Sigmoid colon (tissue), 7 donors: ENCODE data around the gene CABP4. TPM values are rescaled to one million over a fixed set of nuclear protein-coding genes. Genes with fewer than 3 reads are reported as not detected.

Experiments used
- DNase-seq: peaks from one replicate; pipeline ENCODE4 v3.0.0-alpha.2; 2019
- H3K27ac ChIP-seq, 4 donors: fragments of 200-600 bp; sonication (generic); one replicate each; pipeline ENCODE4 v1.5.1; 2016 to 2019; ENCODE audit warnings: mild to moderate bottlenecking in 1 of 4
- H3K27me3 ChIP-seq, 3 donors: fragments of 200-600 bp; sonication (generic); one replicate each; pipeline ENCODE4 v1.5.1; 2019; ENCODE audit warnings: mild to moderate bottlenecking in 1 of 3
- H3K36me3 ChIP-seq, 4 donors: fragments of 200-600 bp; sonication (generic); one replicate each; pipeline ENCODE4 v1.5.1; 2016 to 2019
- H3K4me1 ChIP-seq, 4 donors: fragments of 200-600 bp; sonication (generic); one replicate each; pipeline ENCODE4 v1.5.1; 2017 to 2019
- H3K4me3 ChIP-seq, 4 donors: fragments of 200-600 bp; sonication (generic); one replicate each; pipeline ENCODE4 v1.5.1; 2017 to 2019; ENCODE audit warnings: mild to moderate bottlenecking in 2 of 4, moderate library complexity in 1 of 4
- H3K9me3 ChIP-seq, 4 donors: fragments of 200-600 bp in 3 of 4; sonication (generic) in 3 of 4; one replicate each; pipeline versions ENCODE4 v1.5.1 to v1.6.1; 2013 to 2019
- EP300 ChIP-seq, 4 donors: sonication (generic); formaldehyde crosslinking; IDR thresholded peaks; one replicate each; pipeline ENCODE4 v1.6.1; 2017; ENCODE audit warnings: antibody characterized with exemption in 4 of 4
- POLR2A ChIP-seq, 2 donors: fragments of 450-650 bp; IDR thresholded peaks; one replicate each; pipeline ENCODE4 v1.6.1; 2016; ENCODE audit warnings: antibody characterized with exemption in 2 of 2, mild to moderate bottlenecking in 2 of 2, moderate library complexity in 2 of 2
- POLR2AphosphoS5 ChIP-seq, 4 donors: sonication (generic); formaldehyde crosslinking; IDR thresholded peaks; one replicate each; pipeline ENCODE4 v1.6.1; 2017; ENCODE audit warnings: antibody characterized with exemption in 4 of 4
- WGBS, 2 donors: extraction: QIAGEN DNeasy Blood & Tissue Kit; methylation state at CpG; one replicate each; pipeline ENCODE4 v1.1.7; 2013; 5-methylcytosine and 5-hydroxymethylcytosine counted together
- intact Hi-C: fragments of 100-400 bp; cut with DNase I; formaldehyde crosslinking; loops from one replicate; pipeline ENCODE4 v1.15.1; 2023
- polyA plus RNA-seq, 3 donors: library from polyadenylated mRNA; stranded (reverse); fragments of 200-250 nt; gene quantifications; one replicate each; pipeline ENCODE4 v1.2.3, GENCODE V29; 2013
- total RNA-seq, 4 donors: library from RNA; depleted of rRNA; stranded (reverse); fragments of >200 nt; gene quantifications; one replicate each; pipeline ENCODE4 v1.1.0, GENCODE V29; 2016
- TF ChIP-seq, protein P1 (sequence below), 4 experiments: fragments of 450-650 bp in 3 of 4; fragments of 200-600 bp in 1 of 4; IDR thresholded peaks; one replicate each; pipeline ENCODE4 v1.5.1; 2016 to 2019; ENCODE audit warnings: antibody characterized with exemption in 4 of 4, mild to moderate bottlenecking in 3 of 4, moderate library complexity in 2 of 4
- donor health status: healthy with polysubstance abuse.
- donor health status: Bipolar disorder and iron deficiency.
- donor health status: healthy.

The CABP4 gene
- total and polyA plus RNA-seq, 7 donors, result 0.41 to 1.5 (median 0.61) TPM; not detected in 1

DNA sequence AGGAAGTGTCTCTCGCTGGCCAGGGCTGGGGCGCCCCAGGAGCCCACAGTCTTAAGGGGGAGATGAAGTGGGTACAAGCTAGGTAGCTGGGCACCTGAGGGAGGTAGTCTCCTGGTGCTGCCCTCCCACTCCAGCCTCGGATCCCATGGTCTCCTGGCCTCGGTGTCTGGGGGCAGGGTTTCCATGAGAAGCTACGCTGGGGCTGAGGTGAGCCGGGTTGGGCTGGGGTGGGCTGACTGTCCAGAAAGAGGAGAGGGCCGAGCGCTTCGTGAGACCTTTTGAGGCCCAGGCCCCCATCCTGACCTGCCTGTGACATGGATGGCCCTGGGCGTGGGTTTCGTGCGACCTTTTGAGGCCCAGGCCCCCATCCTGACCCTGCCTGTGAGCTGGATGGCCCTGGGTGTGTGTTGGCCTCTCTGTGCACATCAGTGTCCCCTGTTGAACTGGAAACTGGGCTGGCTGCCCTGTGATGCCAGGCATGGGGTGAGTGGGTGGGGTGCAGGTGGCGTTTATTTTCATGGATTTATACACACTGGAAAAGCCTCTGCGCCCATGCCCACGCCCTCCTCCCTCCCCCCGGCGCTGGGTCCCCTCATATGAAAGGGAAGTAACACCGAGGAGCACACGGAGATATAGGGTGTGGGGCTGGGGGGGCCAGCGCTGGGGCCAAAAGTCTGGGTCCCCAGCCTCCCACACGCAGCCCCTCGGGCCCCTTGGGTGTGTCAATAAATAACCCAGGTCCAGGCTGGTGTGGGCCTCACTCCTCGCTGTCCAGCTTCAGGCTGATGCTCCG lies 36.3 kb downstream of the CABP4 start:
- H3K36me3 ChIP-seq, result peaks cover 5 to 67% (median 13%) of the 10 kb centered on the region in 4 donors
- peak overlapping the region in 1 of 4 donors; percentile 42 for H3K27ac ChIP-seq

DNA sequence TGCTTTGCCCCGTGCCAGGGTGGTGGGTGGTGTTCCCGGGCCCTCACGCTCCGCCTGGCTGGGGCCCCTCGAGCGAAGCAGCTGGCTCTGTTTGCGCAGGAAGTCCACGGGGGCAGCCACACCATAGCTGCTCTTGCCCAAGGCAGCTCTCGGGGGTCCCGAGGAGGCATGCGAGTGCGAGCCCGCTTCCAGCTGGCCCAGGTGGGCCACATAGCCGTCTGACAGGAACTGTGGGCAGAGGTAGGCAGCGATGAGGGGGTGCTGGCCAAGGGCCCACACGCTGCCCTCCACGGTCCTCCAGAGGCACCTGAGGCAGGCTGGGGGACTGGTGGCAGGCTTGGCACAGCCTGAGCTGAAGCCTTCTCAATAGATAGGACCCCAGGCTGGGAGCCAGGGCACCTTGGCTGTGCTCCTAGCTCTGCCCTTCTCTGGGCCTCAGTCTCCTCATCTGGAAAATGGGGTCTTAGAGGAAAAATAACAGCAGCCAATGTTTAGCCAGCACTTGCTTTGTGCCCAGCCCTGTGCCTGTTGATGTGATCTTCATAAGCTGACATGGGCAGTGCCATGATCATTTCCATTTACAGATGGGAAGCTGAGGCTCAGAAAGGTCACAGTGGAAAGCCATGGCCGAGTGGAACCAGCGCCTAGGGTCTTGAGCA lies 37.0 kb downstream of the CABP4 start:
- Histone ChIP-seq H3K27me3 (no peaks in the 10 kb centered on the region), H3K9me3 (no peaks in the 10 kb centered on the region), H3K36me3 (peaks cover 5 to 62% (median 13%) of the 10 kb centered on the region in 4 donors), H3K4me1 (no peaks in the 10 kb centered on the region), H3K4me3 (no peak overlapping the region), H3K27ac (no peak overlapping the region)
- no peak for DNase-seq
- intact Hi-C loops, result no loop called here
- no peak for TF ChIP-seq EP300 (IDR thresholded peaks at IDR 0.05)
- 89 to 91% methylated on average over 19 of the region's 19 CpGs for WGBS, 2 donors

More for the DNA sequence above, 36.3 kb downstream of the CABP4 start:
- no peak for TF ChIP-seq POLR2AphosphoS5 (IDR thresholded peaks at IDR 0.05)
- TF ChIP-seq, protein P1, sequence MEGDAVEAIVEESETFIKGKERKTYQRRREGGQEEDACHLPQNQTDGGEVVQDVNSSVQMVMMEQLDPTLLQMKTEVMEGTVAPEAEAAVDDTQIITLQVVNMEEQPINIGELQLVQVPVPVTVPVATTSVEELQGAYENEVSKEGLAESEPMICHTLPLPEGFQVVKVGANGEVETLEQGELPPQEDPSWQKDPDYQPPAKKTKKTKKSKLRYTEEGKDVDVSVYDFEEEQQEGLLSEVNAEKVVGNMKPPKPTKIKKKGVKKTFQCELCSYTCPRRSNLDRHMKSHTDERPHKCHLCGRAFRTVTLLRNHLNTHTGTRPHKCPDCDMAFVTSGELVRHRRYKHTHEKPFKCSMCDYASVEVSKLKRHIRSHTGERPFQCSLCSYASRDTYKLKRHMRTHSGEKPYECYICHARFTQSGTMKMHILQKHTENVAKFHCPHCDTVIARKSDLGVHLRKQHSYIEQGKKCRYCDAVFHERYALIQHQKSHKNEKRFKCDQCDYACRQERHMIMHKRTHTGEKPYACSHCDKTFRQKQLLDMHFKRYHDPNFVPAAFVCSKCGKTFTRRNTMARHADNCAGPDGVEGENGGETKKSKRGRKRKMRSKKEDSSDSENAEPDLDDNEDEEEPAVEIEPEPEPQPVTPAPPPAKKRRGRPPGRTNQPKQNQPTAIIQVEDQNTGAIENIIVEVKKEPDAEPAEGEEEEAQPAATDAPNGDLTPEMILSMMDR (IDR thresholded peaks at IDR 0.05), result no peak
- no peak for TF ChIP-seq POLR2A (IDR thresholded peaks at IDR 0.05)
- TF ChIP-seq EP300 (IDR thresholded peaks at IDR 0.05), result no peak
- intact Hi-C loops, result no loop called here
- Histone ChIP-seq H3K4me3 (no peak overlapping the region), H3K27me3 (no peaks in the 10 kb centered on the region), H3K9me3 (no peaks in the 10 kb centered on the region), H3K4me1 (no peaks in the 10 kb centered on the region)
- 81 to 86% methylated on average over 24 of the region's 24 CpGs for WGBS, 2 donors
- no peak for DNase-seq

DNA sequence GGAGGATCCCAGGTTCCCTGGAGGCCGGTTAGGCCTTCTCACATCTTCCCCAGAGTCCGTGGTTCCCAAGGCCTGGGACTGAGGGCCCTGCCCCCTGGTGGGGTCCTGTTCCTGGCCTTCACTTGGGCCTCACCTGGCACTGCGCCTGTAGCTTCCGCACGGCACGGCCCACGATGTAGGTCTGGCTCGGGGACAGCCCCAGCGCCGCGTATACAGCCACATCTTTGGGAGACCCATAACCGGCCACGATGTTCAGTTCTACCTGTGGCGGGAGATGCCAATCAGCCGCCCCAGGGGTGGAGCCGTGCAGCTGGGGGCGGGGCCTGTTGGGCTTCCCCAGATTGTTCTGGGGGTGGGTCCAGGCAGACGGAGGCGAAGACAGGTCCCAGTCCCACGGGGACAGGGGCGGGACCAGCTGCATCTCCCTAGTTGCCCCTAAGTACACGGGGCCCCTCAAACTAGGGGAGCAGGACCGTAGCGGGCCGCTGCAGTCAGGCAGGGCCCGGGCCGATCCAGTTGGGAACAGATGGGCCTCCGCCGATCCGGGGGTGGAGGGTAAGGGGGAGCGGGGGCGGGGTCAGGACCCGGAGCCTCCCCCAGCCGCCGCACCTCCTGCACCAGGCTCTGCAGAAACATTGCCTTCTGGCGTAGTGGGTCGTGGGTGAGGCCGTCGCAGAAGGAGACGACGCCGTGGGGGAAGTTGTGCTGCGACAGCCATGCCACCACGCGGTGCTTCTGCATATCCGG lies 37.8 kb downstream of the CABP4 start:
- DNase-seq, result peak; percentile 65
- intact Hi-C loops, result no loop called here
- WGBS, 2 donors, result 87 to 88% methylated on average over 46 of the region's 46 CpGs
- H3K9me3 ChIP-seq, result no peaks in the 10 kb centered on the region
- no peaks in the 10 kb centered on the region for H3K4me1 ChIP-seq
- H3K27me3 ChIP-seq, result no peaks in the 10 kb centered on the region
- TF ChIP-seq, protein P1 (IDR thresholded peaks at IDR 0.05), result no peak
- no peak for TF ChIP-seq POLR2AphosphoS5 (IDR thresholded peaks at IDR 0.05)
- no peak for TF ChIP-seq POLR2A (IDR thresholded peaks at IDR 0.05)
- no peak for TF ChIP-seq EP300 (IDR thresholded peaks at IDR 0.05)
- H3K4me3 ChIP-seq, result no peak overlapping the region
- no peak overlapping the region for H3K27ac ChIP-seq
- peaks cover 5 to 55% (median 13%) of the 10 kb centered on the region in 4 donors for H3K36me3 ChIP-seq

DNA sequence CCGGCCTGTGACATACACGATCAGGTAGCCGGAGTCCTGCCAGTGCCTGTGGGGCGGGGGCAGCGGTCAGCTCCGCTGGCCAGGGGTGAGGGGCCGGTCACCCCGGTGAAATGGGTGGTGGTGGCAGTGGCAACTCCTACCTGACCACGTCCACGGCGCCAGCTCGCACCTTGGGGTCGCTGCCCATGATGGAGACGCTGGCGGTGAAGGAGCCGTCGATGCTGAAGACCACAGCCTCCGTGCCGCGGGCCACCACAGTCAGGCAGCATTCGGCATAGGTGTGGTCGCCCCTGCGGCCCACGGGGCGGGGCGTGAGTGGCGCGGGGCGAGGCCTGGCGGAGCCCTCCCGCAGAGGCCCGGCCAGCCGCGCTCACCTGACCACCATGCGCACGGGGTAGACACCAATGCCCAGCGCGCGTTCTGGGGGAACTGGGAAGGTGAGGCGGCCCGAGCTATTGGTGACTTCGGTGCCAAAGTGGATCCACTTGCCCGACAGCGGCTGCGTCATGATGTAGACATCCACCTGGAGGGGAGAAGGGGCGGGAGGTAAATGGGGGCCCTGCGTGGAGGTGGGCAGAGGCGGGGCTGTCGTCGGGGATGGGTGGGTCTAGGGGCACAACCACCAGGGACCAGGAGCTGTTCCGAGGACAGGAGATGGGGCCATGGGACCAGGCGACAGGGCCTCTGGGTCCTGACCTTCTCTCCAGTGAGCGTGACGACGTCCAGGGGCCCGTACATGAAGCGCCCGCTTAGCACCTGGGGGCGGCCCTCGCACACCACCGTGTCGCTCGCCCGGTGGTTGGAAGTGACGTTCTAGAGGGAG lies 38.6 kb downstream of the CABP4 start:
- TF ChIP-seq POLR2A (IDR thresholded peaks at IDR 0.05) (no peak), EP300 (IDR thresholded peaks at IDR 0.05) (no peak), POLR2AphosphoS5 (IDR thresholded peaks at IDR 0.05) (no peak)
- TF ChIP-seq, protein P1 (IDR thresholded peaks at IDR 0.05), result no peak
- Histone ChIP-seq H3K4me1 (no peaks in the 10 kb centered on the region), H3K27me3 (no peaks in the 10 kb centered on the region), H3K4me3 (no peak overlapping the region), H3K27ac (no peak overlapping the region), H3K9me3 (no peaks in the 10 kb centered on the region), H3K36me3 (peaks cover 5 to 49% (median 13%) of the 10 kb centered on the region in 4 donors)
- 96% methylated on average over 65 of the region's 65 CpGs for WGBS, 2 donors
- DNase-seq, result no peak
- intact Hi-C loops, result no loop called here
